Fibroblast of pulmonary artery (primary cell): ENCODE measurements around the gene RAB39A.

Experiments
- DNase-seq: peaks from one replicate; pipeline ENCODE4 v3.0.0-alpha.2; 2010; ENCODE audit warnings: low read depth
- H3K4me3 ChIP-seq: replicated peaks from 2 replicates; pipeline ENCODE4 v1.5.1; 2011; ENCODE audit warnings: low read depth, mild to moderate bottlenecking, control low read depth, low read length, moderate library complexity
- CTCF ChIP-seq: IDR thresholded peaks from 2 replicates; pipeline ENCODE4 v1.5.1; 2011; ENCODE audit warnings: mild to moderate bottlenecking, control low read depth, low read length, inconsistent platforms; ENCODE audit errors: missing control alignments

The RAB39A gene

DNA sequence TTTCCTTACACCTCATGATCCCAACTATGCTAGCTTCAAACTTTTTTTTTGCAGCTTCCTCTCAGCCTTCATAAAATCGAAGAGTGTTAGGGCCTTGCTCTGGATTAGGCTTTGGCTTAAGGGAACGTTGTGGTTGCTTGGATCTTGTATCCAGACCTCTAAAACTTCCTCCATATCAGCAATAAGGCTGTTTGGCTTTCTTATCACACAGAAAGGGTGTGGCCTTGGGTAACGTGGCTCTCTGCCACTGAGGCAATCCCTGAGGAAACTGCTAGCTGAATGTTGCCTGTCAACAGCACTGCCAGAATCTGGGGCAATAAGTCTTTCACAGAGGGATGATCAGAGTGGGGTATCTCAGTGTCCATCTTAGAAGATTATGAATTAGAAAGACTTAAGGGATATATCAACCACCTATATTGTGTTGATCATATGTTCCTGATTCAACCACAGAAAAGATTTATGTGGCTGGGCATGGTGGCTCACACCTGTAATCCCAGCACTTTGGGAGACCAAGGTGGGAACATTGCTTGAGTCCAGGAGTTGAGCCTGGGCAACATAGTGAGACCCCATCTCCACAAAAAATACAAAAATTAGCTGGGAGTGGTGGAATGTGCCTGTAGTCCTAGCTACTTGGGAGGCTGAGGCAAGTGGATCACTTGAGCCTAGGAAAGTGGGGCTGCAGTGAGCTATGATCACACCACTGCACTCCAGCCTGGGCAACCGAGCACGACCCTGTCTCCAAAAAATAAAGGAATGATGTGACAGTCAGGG lies 67.9 kb downstream of the RAB39A start:
- no peak for DNase-seq
- no peak overlapping the region for H3K4me3 ChIP-seq
- TF ChIP-seq CTCF = no peak

DNA sequence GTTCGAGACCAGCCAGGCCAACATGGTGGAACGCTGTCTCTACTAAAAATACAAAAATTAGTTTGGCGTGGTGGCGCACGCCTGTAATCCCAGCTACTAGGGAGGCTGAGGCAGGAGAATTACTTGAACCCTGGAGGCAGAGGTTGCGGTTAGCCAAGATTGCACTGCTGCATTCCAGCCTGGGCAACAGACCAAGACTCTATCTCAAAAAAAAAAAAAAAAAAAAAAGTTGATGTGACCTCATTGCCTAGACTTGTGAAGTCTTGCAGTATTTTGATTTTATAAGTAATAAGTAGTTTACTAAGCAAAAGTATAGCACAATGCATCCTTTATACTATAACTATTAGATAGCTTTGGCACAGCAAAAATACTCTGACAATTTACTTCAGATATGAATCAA lies 70.5 kb downstream of the RAB39A start:
- TF ChIP-seq CTCF = no peak
- H3K4me3 ChIP-seq = no peak overlapping the region
- peak; percentile 30 for DNase-seq

GRCh38 chr11:107999759-108000455 lies 71.7 kb downstream of the RAB39A start:
- peak; percentile 59 for DNase-seq
- no peak overlapping the region for H3K4me3 ChIP-seq
- TF ChIP-seq CTCF = peak; percentile 49

GRCh38 chr11:108002476-108002875 lies 74.2 kb downstream of the RAB39A start:
- no peak for DNase-seq
- no peak for TF ChIP-seq CTCF
- no peak overlapping the region for H3K4me3 ChIP-seq

DNA sequence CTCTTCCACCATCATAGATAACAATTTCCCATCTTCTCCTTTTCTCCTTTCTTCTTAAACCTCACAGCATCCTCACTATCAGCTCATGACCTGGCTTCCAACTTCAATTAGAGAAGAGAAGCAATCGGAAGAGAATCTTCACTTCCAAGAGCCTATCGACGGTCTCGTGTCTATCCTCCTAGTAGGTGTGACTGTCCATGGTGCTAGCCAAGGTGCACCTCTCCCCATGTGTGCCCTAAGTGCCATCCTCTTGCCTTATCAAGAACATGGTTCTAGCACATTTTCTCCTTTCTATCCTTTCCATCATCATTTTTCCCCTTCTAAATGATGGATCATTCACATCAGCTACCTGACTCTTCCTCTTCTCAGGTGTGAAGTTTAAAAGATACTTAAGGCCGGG lies 75.4 kb downstream of the RAB39A start:
- no peak overlapping the region for H3K4me3 ChIP-seq
- no peak for DNase-seq
- TF ChIP-seq CTCF = no peak

DNA sequence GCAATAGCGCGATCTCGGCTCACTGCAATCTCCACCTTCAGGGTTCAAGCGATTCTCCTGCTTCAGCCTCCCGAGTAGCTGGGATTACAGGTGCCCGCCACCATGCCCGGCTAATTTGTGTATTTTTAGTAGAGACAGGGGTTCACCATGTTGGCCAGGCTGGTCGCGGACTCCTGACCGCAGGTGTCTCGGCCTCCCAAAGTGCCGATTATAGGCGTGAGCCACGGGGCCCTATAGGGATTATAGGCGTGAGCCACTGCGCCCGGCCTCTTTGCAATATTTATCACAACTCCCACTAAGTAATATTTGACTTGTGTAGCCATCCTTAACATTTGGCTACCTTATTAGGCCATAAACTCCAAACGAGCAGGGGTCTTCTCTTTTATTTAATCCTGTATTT lies 79.6 kb downstream of the RAB39A start:
- H3K4me3 ChIP-seq = no peak overlapping the region
- DNase-seq = no peak
- TF ChIP-seq CTCF = no peak
